ENCODE measurements around the gene CD248.

DNA sequence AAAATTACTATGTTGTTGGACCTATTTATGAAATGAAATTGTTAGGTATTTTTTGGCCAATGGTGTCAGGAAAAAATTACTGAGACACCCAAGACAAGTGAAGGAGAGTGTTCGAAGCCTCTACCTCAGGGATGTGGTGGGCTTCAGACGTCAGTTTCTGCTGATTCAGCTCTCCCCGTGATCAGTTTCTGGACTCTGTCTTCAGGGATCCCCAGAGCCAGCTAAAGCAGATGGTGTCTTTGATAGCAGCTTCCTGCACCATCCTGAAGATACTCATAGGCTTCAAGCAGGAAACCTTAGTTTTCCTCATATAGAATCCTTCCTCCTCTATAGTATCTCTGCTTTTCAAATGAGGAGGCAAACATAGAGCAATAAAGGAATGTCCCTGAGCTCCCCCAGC lies 7.4 kb downstream of the CD248 start:
- TF ChIP-seq, protein P1, sequence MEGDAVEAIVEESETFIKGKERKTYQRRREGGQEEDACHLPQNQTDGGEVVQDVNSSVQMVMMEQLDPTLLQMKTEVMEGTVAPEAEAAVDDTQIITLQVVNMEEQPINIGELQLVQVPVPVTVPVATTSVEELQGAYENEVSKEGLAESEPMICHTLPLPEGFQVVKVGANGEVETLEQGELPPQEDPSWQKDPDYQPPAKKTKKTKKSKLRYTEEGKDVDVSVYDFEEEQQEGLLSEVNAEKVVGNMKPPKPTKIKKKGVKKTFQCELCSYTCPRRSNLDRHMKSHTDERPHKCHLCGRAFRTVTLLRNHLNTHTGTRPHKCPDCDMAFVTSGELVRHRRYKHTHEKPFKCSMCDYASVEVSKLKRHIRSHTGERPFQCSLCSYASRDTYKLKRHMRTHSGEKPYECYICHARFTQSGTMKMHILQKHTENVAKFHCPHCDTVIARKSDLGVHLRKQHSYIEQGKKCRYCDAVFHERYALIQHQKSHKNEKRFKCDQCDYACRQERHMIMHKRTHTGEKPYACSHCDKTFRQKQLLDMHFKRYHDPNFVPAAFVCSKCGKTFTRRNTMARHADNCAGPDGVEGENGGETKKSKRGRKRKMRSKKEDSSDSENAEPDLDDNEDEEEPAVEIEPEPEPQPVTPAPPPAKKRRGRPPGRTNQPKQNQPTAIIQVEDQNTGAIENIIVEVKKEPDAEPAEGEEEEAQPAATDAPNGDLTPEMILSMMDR (IDR thresholded peaks at IDR 0.05): no peak
- no peak for TF ChIP-seq POLR2A (IDR thresholded peaks at IDR 0.05)
